Kasumi-1 (cell line): ENCODE measurements around the gene POMC.
"Not testable (repeated sequence)": the region's sequence is repeated elsewhere in the genome, so short reads cannot be mapped to it uniquely, and the experiment has no call there.

Experiments
- DNase-seq, 2 experiments: peaks; one replicate each; lab custom pipeline; 2025; lab: John Stamatoyannopoulos, UW

POMC gene

GRCh38 chr2:25168256-25169072, at the start of gene POMC:
TSS of gene POMC (minus strand) at chr2:25168580. CDS start at chr2:25164772, 3,808 bp downstream.
- peak; percentile 26 to 41 for DNase-seq

- DNase-seq = no peak
Observed at GRCh38 chr2:25218100-25218499, 49.7 kb upstream of the POMC start.

- peak; percentile 25 to 36 for DNase-seq
Observed at GRCh38 chr2:25215948-25216679, 47.7 kb upstream of the POMC start.

- DNase-seq = no peak
Observed at GRCh38 chr2:25215232-25215631, 46.9 kb upstream of the POMC start.

GRCh38 chr2:25213229-25213628, 44.8 kb upstream of the POMC start:
- no peak for DNase-seq

GRCh38 chr2:25210923-25211322, 42.5 kb upstream of the POMC start:
- not testable (repeated sequence) for DNase-seq

- peak; percentile 38 to 44 for DNase-seq
Observed at GRCh38 chr2:25207078-25207545, 38.7 kb upstream of the POMC start.

GRCh38 chr2:25204190-25204838, 35.9 kb upstream of the POMC start:
- DNase-seq = no peak

DNA sequence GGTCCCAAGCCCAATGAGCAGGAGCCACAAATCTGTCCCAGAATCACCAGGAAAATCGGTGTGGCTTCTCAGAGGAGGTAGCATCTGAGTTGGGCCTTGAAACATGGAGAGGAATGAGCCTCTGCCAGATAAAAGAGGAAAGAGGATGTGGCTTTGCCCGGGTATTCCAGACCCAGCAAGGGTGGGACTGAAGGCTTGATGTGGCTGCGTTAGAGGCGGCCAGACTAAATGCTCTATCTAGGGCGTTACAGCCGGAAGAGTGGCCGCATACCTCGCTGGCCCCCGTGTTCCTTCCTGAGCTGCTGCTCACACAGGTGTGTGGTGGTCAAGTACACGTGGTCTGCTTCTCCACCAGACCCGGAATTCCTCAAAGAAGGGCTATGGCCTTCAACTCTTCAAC, 33.9 kb upstream of the POMC start:
- DNase-seq = no peak

GRCh38 chr2:25201794-25202193, 33.4 kb upstream of the POMC start:
- no peak for DNase-seq

GRCh38 chr2:25201265-25201664, 32.9 kb upstream of the POMC start:
- DNase-seq = no peak

- no peak for DNase-seq
Observed at GRCh38 chr2:25198576-25198975, 30.2 kb upstream of the POMC start.

DNA sequence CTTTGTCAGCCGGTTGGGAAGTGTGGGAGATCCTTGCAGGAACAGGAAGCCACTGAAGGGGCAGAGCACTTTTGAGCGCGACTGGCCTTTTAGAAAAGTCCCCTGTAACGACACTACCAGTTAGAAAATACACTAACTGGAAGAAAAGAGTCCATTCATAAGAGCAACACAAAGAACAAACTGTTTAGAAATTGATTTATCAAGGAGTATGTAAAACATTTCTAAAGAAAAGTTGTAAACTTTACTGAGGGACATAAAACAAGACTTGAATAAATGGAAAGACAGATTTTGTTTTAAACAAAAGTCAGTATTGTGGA, 29.8 kb upstream of the POMC start:
- DNase-seq = no peak

GRCh38 chr2:25197336-25198208, 29.2 kb upstream of the POMC start:
- DNase-seq = no peak

DNA sequence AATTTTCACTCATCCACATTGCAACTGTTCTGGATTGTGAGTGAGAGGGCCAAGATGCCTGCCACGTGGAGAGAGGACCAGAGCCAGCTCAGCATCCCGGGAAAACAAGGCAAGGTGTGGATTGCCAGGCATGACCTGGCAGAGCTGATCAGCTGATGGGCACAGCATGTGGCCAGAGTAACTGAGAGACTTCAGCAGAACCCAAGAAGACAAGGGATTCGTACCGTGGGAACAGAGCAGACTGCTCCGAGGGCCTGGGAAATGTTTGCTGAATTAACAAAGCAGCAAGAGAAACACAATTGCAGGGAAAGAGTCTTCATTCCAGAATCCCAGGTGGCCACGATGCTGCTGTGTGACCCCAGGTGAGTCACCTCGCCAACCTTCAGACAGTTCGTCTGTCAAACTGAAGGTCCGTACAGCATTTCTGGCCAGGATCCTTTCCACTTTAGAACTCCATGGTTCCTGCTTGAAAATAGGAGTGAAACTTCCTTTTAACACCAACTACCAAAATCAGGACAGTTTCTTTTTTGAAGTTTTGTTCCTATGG, 26.3 kb upstream of the POMC start:
- DNase-seq = no peak

- DNase-seq = no peak
Observed at GRCh38 chr2:25190536-25190935, 22.2 kb upstream of the POMC start.

DNA sequence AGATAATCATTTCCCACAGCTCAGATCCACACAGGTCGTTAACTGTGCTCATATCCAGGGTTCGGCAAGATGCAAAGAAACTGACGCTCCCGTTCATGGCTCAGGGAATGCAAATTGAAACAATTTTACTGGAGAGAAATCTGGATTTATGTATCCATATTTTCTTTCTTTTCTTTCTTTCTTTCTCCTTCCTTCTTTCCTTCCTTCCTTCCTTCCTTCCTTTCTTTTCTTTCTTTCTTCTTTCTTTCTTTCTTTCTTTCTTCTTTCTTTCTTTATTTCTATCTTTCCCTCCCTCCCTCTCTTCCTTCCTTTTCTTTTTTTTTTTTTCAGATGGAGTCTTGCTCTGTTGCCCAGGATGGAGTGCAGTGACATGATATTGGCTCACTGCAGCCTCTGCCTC, 20.0 kb upstream of the POMC start:
- no peak for DNase-seq

DNA sequence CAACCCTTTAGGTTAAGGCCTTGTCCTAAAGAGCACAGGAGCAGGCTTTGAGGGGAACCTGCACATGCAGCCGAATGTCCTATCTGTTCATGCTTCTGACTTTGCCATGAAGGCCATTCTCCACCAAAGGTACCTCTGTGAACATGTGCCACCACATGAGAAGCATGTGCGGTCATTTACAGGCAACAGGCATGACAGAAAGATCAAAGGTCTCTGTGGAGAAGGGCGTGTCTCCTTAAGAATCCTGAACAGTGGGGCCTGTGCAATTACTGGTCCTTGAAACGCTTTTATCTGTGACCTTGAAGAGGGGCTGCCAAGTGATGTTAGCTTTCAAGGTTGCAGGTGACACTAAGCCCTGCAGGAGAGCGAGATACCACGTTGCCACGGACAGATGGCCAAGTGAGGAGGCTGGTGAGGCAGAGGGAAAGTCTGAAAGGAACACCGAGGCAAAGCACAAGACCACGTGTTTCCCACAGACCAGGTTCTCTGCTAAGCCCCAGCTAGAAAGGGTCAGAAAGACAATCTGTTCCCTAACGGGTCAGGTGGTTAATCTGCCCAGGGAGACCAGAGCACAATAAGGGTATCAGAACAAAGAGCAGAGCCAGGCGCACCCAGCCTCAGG, 19.5 kb upstream of the POMC start:
- DNase-seq = no peak

DNA sequence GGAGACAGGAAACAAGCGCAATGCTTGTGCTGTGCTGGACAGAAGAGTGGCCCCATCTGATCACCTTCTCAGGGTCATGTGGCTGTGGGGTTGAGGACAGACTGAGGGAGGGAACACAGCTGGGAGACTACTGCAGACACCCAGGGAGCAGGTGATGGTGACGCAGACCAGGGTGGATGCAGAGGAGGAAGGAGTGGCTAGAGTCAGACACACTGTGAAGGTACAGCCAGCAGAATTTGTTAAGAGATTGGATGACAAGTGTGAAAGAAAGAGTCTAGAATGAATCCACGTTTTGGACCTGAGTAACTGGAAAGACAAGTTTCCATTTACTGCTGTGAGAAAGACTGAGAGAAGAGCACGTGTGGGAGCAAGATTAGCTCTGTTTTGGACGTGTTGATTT, 15.9 kb upstream of the POMC start:
- DNase-seq = no peak

DNA sequence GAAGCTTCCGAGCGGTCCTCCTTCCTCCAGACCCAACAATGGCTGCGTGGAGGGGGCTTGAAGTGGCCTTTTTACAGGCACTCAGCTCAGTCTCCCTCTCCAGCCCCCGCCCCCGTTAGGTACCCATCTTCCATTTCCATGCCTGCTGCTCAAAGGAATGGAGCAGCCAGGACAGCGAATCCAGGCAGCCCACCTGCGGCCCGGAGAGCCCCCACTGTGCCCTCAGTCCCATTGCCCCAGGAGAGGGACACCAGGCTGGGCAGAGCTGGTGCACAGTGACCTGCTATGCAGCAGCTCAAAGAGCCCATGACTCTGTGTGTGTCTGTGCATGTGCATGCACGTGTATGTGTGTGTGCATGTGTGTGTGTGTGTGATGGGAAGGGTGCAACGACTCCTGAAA, 10.6 kb upstream of the POMC start:
- no peak for DNase-seq

DNA sequence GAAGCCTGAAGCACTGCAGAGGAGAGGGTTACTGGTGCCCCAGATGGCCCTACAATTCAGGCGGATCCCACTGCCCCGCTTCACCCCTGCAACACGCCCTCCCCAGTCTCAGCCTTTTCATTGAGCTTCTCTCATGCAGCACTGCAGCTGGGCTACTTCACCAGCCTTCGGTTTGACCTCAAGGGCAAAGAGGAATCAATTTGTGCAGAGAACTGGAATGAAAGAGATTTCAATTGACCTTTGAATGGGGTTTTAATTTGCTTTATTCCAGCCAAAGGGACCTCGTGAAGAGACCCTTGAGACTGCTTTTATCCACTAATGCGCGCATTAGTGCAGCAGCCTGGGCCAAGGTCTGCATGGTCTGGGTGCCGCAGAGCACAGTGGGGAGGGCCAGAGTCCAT, 8.8 kb upstream of the POMC start:
- no peak for DNase-seq
